Activated gamma-delta T cell treated with Interleukin-2 at 50 U/mL for 16 hours (primary cell): ENCODE data around the gene RCAN3.

Experiments
- DNase-seq: peaks from one replicate; pipeline ENCODE4 v3.0.0-alpha.2; 2020

The RCAN3 gene

DNA sequence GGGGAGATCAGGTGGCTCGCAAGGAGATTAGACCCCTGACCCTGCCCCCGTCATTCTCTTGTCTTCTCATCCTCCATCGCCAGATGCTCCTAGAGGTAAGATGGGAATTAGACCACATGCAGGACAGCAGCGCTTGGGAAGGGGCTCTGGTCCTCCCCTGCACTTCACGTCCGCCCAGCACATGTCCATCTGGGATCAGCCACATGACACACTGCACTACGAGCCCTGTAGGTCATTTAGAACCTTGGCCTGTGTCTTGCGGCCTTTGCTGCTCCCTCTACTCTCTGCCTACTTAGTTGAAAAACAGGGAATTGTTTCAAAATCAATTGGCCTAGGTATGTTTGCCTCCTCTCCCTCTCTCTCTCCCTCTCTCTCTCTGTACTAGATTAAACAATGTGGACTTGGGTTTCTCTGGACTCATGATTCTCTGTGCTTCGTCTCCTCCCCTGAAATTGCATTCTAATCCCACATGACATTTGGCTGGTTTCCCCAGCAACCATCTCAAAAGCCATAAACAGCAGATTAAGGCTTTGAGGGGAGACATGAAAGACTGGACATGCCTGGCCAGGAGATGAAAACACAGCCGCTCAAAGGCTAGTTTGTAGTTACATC lies 49.4 kb downstream of the RCAN3 start:
- no peak for DNase-seq

DNA sequence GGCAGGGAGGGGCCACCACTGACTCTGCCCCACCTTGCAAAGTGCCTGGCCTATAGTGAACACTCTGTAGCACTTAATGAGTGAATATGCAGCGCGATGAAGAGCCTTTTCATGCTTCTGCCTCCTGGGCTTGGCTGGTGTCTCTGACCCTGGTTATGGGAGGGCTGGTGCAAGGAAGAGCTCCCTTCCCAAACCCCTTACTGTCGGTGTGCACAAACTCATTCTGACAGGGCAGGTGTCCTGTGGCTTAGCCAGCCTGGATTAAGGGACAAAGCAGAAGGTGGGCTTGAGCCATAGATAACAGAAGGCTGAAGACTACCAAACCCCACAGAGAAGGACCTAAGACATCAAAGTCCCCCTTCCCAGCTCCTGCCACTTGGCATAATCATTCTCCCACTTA lies 51.3 kb downstream of the RCAN3 start:
- no peak for DNase-seq

DNA sequence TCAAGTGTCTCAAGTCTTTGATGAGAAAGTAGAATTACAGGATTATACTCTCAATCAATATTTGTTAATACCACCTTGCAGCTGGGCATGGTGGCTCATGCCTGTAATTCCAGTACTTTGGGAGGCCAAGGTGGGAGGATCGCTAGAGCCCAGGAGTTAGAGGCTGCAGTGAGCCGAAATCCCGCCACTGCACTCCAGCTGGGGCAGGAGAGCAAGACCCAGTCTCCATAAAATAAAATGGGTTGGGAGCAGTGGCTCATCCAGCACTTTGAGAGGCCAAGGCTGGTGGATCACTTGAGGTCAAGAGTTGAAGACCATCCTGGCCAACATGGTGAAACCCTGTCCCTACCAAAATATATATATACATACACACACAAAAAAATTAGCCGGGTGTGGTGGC lies 52.1 kb downstream of the RCAN3 start:
- no peak for DNase-seq

DNA sequence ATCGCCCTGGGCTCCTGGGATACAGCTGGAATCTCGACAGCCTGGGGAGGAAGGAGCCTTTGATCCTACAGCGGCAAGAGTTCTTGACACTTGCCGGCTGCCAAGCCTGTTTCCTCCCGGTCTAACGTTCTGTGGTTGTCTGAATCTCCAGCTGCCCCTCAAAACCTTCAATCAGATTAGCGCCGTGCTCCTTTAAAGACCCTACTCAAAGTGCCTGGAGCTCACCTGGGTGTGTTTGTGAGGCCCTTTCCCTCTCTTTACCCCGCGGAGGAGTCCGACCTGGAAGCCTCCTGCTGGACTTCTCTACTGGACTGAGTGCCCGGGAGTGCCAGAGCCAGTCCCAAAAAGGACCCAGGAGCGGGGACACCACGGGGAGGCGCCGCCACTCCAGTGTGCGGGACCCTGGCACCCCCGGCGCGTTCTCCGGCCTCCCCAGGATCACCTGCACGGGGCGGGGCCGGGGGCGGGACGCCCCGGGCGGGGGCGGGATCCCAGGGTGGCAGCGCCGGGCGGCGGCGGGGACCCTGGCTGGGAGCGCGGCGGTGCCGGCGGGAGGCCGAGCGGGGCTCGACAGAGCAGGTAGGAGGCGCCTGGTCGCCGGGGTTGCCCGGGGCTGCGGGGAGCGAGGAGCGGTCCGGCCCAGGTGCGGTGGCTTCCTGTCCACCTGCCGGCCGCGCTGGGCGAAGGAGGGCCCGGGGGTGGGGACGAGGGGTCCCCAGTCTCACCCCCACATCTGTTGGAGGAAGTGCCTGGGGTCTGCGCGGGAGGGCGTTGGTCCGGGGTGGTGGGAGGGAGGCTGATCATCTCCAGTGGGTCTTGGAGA lies 53.2 kb downstream of the RCAN3 start, which contains the start of gene NCMAP:
TSS of gene NCMAP (plus strand) at position 497 of the 823 bp plus-strand sequence. CDS start 39,344 bp downstream, outside the sequence.
- DNase-seq: peak; percentile 34

DNA sequence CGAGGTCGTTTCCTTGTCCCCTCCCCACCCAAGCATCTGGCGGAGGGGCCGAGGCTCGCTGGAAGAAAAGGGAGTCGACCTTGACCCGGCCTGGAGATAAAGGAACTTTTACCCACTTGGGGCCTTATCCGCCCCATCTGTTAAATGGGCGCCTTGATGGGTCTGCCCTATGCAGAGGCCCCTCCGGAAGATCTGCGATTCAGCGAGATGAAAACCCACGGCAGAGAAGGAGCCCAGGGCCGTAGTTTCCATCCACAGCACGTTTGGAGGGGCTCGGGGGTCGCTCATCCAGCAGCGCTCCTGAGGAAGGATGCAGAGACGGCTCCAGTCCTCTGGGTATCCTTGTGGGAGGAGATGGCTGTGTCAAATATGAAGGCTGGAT lies 53.8 kb downstream of the RCAN3 start:
- no peak for DNase-seq

DNA sequence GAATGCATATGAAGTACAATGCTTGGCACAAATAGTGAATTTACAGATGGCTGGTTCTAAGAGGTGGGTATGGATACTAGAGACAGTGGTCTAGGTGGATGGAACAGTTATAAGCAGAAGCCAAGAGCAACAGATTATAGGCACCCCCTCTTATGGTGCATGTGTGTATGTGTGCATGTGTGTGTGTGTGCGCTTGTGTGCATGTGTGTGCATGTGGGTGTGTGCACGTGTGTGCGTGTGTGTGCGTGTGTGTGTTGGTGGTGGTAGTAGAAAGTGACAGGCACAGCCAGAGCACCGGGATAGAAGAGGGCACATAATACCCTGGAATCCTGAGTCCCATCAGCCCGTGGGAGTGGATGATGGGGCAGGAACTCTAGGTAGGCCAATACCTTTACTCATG lies 54.6 kb downstream of the RCAN3 start:
- no peak for DNase-seq

DNA sequence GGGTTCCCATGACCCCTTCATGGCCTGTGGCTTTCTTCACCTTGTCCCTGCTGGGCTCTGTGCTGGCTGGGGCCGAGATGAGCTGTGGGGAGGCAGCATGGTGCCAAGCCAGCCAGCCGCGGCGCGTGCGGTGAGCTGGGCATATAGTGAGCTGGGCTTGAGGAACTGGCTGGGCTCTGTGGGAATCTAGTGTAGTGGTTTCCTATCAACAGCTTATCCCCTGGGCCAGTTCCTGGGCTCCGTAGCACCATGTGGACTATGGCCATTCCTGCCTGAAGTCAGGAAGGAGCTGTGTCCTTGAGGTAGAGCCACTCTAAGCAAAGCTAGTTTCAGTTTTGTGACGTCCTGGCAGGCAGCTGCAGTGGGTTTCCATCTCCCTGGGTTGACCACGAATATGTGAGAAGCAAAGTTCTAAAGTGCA lies 55.1 kb downstream of the RCAN3 start:
- DNase-seq: no peak

DNA sequence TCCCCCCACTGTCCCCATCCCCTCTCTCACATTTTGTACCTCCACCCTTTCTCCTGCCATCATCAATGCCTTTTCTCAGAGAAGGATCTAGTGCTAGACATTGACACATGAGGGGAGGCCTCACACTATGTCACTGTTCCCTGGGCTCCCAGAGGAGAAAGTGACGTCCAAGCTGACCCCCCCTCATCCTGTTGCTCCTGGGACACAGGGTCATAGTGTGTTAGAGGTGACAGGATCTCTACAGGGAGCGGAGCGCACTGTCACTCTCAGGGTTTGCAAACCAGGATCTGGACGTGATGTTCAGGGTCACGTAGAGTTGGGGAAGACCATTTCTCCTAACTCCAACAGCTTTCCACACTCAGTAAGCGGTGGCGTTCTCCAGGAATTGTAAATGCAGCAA lies 55.8 kb downstream of the RCAN3 start:
- no peak for DNase-seq

DNA sequence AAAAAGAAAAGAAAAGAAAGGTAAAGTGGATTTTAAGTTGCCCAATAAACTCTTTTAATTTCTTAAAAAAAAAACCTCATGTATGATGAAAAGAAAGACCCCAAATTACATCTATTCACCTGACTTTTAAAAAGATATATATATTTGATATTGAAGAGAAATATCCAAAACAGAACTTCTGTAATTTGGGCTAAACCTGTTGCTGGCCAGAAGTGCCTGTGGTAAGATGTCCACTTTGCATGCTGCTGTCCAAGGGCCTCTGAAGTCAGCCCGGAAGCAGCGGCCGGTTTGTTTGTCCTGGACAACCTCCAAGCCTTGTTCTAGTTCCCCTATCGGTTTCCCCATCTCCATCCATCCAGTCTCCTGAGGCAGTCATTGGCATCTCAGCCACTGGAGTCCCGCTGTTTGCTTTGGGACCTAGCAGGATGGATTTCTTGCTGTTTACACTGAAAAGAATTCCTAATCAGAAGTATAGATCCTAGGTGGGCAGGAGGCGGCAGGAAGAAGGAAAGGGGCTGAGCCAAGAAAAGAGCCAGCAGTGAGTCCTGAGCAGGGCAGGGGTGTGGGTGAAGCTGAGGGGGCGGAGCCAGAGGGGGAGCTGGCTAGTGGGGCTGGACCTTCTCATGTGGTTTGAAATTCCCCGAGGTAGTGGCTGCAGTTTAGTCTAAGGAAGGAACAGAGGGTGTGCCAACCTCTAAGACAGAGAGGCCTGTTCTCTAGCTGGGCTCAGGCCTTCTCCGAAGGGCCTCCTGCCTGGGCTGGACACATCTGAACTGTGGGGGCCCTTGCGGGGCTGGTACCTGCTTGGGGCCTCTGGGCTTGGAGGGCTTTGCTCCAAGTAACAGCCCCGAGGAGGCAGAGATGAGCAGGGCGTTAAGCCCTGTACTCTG lies 56.5 kb downstream of the RCAN3 start:
- no peak for DNase-seq

DNA sequence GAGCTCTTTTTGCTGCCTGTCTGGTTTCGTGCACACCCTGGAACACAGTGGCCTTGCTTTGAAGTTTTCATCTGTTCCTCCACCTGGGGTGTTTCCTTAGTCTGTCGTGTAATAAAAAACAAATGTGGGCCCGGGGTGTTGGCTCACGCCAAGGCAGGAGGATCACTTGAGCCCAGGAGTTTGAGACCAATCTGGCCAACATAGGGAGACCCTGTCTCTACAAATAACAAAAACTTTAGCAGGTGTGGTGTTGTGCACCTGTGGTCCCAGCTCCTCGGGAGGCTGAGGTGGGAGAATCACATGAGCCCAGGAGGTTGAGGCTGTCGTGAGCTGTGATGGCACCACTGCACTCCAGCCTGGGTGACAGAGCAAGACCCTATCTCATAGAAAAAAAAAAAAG lies 57.7 kb downstream of the RCAN3 start:
- no peak for DNase-seq

DNA sequence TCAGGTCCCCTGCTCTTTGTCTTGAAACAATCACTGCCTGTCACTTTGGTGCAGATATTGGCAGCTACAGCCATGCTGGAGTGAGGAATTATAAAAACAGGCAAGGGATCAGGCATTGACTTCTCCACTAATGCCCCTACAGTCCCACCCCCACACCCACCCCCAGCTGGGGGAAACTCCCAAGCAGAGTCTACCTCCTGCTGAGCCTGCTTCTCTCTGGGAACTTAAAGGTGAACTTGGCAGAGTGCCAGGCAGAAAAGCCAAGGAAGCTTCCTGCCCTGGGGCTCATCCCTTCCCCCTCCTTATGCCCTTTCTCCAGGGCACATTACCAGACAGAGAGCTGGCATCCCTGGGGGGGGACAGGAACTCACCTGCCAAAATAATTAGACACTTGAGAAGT lies 60.0 kb downstream of the RCAN3 start:
- no peak for DNase-seq

DNA sequence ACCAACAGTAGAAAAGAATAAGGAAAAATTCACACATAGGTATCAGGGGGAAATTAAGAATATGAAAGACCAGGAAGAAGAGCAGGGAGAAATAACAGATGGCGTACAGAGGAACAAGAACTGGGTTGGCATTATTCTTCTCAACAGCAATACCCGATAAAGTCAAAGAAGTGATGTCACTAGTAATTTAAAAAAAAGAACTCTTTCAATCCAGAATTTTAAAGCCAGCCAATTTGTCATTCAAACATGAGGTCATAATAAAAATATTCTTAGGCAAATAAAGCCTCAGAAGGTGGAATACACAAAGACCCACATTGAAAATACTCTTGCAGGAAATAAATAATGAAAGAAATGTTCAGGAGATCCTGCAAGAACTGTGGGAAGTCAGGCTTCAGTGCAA lies 62.1 kb downstream of the RCAN3 start:
- DNase-seq: no peak

DNA sequence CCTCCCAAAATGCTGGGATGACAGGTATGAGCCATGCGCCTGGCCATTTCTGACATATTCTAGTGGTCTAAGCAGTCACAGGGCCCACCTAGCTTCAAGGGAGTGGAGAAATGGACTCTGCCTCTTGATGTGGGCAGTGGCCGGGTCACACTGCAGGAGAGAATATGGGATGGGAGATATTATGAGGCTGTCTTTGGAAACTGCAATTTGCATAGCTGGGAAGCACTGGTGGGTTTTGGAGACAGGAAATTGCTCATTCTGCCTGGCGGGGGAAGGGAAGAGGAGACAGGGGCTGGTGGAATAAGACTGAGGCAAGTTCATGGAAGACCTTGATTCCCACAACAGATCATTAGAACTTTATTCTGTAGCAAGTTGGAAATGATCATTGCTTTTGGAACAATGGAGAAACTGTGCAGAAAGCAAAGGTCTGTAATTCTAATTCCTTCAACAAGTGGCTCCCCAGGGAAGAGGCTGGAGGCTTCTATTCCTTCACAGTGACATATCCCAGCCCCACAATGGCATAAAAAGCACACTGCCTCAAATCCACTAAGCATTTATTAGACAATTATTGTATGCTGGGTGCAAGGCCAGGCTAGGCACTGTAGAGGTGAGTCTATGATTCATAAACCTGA lies 63.7 kb downstream of the RCAN3 start:
- no peak for DNase-seq

DNA sequence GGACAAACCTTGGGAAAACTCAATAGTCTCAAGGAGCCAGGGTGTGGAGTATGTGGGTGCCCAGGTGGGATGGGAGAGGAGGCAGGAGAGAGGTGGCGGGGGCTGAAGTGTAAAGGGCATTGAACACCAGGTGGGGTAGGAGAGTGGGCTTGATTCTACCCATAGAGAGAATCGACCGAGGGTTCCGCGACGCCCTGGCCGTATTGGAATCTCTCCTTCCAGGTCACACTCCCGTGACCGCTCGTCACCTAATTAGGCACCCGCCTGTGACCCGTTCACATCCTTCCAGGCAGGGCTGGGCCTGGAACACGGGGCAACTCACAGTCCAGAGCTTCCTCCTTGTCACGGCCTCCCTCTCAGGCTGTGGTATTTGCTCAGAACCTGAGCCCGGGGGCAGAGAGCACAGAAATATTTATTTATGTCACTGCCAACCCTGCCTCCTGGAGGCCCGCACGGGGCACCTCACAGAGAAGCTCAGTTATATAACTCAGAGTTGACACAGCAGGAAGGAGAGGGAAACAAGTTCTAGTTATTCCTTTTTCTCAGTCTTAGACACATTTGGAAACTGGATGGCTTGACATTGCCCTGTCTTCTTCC lies 65.3 kb downstream of the RCAN3 start:
- no peak for DNase-seq

DNA sequence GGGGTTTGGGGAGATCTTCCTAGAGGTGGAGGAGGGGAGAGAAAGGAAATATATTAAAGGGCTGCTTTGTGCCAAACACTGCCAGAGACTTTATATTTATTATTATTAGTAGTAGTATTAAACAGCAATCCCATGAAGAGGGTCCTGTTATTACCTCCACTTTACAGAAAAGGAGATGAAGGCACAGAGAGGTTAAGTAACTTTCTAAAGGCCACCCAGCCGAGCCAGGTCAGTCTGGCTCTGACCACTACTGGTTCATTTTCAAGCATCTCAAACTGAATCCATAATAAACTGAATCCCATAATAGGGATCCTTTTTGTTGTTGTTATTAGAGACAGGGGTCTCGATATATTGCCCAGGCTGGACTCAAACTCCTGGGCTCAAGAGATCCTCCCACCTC lies 65.8 kb downstream of the RCAN3 start:
- no peak for DNase-seq

DNA sequence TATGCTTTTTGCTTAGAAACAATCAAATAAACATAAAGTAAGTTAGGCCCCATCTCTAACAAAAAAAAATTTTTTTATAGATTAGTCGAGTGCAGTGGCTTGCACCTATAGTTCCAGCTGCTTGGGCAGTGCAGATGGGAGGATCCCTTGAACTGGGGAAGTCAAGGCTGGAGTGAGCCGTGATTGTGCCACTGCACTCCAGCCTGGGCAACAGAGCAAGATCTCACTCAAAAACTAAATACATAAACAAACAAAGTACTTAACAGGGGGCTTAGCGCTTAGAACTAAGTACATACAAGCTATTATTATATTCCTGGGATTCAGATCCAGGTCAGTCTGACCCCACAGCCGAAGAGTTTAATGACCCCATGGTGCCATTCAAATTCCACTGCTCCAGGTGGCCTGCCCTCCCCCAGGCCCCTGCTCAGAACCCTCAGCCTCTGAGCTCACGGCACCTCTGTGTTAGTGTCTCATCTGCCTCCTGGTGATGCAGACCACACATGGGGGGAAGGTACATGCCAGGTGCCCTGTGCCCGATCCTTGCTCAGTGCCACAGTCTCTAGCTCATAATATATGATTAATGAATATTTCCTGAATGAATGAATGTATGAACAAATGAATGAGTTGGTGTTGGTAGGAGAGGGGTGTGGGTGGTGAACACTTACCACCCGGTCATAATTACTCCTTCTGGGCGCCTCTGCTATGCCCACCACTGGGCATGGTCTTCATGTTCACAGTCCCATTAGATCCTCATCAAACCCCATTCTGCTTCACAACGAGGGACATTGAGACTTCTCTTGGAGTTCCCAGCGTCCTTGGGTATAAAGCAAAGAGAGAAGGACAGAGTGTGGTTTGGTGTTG lies 67.9 kb downstream of the RCAN3 start:
- no peak for DNase-seq

DNA sequence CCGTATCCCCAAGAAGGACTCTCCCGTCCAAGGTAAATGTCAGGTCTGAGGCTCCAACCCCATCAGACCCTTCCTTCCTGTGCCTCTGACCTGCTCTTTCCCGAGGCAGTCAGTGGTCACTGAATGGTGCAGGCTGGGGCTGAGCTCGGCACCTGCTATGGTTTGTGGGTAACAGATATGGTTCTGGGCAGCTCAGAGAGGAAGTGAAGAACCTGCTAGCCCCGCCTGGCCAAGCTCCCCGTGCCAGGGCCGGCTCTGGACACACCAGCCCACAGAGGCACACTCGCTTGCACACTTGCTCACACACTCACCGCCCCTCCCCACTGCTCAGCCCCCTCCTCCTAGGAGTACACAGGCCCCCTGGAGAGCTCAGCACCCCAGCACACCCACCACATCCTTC lies 69.7 kb downstream of the RCAN3 start:
- DNase-seq: no peak

DNA sequence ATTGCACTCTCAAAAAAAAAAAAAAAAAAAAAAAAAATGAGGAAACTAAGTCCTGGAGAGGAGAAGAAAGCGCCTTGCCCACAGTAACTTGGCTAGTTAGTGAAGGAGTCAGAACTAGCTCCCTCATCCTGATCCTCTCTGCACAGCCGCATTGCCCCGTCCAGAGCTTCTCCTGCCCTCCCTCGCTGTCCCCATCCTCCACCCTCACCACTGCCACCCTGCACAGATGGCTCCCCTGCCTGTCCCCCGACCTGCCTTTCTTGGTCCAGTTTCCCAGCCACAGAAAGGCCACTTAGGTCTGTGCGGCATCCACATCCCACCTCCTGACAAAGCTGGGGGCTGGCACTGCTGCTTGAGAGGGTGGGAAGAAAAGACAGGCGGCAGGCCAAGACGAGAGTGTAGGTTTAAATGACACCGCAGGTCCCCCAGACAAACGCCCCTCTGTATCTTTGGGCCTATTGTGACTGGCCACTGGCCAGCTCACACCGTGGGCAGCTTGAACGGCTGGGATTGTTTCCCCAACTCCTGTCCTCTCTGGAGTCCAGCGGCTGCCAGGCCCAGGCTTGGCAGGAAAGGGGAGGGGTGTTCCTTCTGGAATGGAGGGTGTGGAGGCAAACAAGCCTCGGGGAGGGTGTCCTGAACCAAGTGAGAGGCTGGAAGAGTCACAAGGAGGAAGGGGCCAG lies 73.4 kb downstream of the RCAN3 start:
- no peak for DNase-seq

DNA sequence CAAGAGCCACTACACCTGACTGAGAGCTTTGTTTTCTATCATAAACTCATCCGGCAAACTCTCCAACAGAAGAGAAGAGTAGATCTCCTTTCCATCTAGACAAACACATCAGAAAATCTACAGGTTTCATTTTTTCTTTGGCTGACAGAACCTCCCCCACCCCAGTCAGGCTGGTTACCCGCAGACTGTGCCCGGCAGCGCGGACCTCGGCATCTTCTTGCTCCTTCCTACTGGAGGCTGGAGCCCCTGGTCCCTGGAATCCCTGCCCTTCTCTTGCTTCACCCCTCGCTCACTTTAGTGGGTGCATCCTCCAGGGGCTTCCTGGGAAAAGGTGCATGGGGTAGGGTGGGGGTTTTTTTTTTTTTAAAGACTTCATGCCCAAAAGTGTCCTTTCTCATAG lies 76.2 kb downstream of the RCAN3 start:
- DNase-seq: no peak

DNA sequence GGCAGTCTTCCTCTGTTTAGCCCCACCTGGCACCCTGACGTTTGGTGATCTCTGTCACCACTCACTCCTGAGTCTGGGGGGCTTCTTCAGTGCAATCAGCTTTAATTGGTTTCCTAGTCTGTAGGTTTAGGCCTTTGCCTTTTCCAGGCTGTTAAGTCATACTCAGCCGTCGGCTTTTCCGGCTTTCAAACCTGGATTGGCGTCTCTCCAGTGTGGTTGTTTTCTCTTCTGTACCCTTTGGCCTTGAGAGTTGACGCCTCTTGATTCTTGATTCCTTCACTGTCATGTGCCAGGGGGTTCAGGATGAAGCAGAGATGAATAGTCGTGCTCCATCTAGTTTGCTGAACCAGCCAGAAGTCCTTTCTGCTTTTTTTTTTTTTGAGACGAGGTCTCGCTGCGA lies 78.1 kb downstream of the RCAN3 start:
- DNase-seq: no peak

DNA sequence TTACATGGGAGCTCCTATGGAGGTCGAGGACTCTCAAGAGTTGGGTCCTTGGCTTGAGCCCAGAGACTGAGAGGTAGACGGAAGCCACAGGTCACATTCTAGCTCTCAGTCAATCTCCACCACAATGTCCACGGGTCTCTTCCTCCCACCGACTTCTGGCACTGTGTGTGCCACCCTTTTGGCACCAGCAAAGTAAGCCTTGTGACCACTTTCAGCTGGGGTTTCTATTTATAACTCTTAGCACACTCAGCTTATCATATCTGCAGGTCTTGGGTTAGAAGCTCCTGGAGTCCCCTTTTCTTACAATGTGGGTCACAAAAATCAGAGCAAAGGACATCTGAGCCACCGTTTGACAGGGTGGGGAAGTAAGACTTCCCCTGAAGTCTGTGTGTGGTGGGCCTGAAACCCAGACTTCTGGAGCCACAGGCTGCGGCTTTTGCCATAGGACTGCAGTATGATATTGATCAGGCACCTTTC lies 81.6 kb downstream of the RCAN3 start:
- DNase-seq: no peak
